OCI-LY3 (cell line): ENCODE measurements around the gene CTDSP1.
A peak's percentile ranks its signal among the peaks of the same experiment; 100 is the strongest.

Experiments
- H2AFZ ChIP-seq: fragments of 200-600, 300-600 bp; shearing (Covaris generic); 2 replicates; pipeline ENCODE4 v1.6.0; 2014; ENCODE audit warnings: antibody characterized with exemption, low read depth, low read length
- H3K27ac ChIP-seq: fragments of 200-600, 300-600 bp; sonication (generic); 2 replicates; pipeline ENCODE4 v1.5.1; 2014; ENCODE audit warnings: mild to moderate bottlenecking, low read length, moderate library complexity, mixed read lengths
- H3K27me3 ChIP-seq: fragments of 200-600, 300-600 bp; sonication (generic); 2 replicates; pipeline ENCODE4 v1.6.1; 2014; ENCODE audit warnings: low read depth, low read length, mixed read lengths
- H3K36me3 ChIP-seq: fragments of 200-600, 300-600 bp; sonication (generic); replicated peaks from 2 replicates; pipeline ENCODE3; 2014; ENCODE audit warnings: low read depth, low read length, mixed read lengths
- H3K4me1 ChIP-seq: fragments of 300-600, 200-600 bp; sonication (generic); 2 replicates; pipeline ENCODE4 v1.6.1; 2014; ENCODE audit warnings: low read length, mixed read lengths
- H3K4me2 ChIP-seq: fragments of 200-600, 300-600 bp; sonication (generic); 2 replicates; pipeline ENCODE4 v1.6.1; 2014; ENCODE audit warnings: low read length, mixed read lengths
- H3K4me3 ChIP-seq: fragments of 300-600, 200-600 bp; sonication (generic); 2 replicates; pipeline ENCODE4 v1.5.1; 2014; ENCODE audit warnings: antibody characterized with exemption, mild to moderate bottlenecking, low read length, moderate library complexity
- H3K79me2 ChIP-seq: fragments of 300-600, 200-600 bp; shearing (Covaris generic); 2 replicates; pipeline ENCODE4 v1.6.1; 2014; ENCODE audit warnings: mild to moderate bottlenecking, low read length, mixed read lengths
- H3K9ac ChIP-seq: fragments of 300-600, 200-600 bp; shearing (Covaris generic); 2 replicates; pipeline ENCODE4 v1.6.0; 2014; ENCODE audit warnings: mild to moderate bottlenecking, low read length, moderate library complexity
- H3K9me3 ChIP-seq: fragments of 200-600, 300-600 bp; shearing (Covaris generic); 2 replicates; pipeline ENCODE4 v1.6.1; 2014; ENCODE audit warnings: low read length, mixed read lengths; ENCODE audit not compliant: insufficient read depth
- H4K20me1 ChIP-seq: fragments of 200-600, 300-600 bp; sonication (generic); 2 replicates; pipeline ENCODE4 v1.6.1; 2016; ENCODE audit warnings: low read length, mixed read lengths; ENCODE audit not compliant: insufficient read depth
- CTCF ChIP-seq: fragments of 200-600, 300-600 bp; sonication (generic); IDR thresholded peaks from 2 replicates; pipeline ENCODE4 v1.5.1; 2014; ENCODE audit warnings: antibody characterized with exemption, low read length, low read depth
- EZH2phosphoT487 ChIP-seq: fragments of 200-600 bp; shearing (Covaris generic); IDR thresholded peaks from 2 replicates; pipeline ENCODE4 v1.6.1; 2018; ENCODE audit warnings: antibody characterized with exemption, mixed run types, low read depth

Gene CTDSP1

DNA sequence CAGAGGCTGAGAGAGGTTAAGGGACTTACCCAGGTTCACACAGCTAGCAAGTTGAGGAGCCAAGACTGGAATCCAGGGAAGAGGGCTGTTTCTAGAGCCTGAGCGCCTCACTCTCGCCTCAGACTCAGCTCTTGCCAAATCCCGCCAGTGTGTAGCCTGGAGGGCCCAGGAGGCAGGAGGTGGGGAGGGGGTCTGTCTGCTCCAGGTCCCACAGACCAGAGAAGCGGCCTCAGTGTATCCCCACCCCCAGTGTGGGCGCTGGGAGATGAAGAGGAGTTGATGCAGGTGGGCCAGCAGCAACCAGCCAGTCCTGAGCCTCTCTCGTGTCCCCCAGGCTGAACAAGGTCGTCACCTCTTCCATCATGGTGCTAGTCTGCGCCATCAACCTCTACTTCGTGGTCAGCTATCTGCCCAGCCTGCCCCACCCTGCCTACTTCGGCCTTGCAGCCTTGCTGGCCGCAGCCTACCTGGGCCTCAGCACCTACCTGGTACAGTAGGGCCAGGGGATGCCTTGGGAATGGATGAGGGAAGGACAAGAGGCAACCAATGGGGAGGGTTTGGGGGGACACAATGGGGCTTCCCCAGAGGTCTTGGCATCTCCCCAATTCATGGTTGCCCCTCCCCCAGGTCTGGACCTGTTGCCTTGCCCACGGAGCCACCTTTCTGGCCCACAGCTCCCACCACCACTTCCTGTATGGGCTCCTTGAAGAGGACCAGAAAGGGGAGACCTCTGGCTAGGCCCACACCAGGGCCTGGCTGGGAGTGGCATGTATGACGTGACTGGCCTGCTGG is 5.2 kb upstream of the CTDSP1 start:
- H4K20me1 ChIP-seq: no peaks in the 10 kb centered on the region
- H3K36me3 ChIP-seq: no peaks in the 10 kb centered on the region
- no peaks in the 10 kb centered on the region for H3K27me3 ChIP-seq
- H2AFZ ChIP-seq: no peak overlapping the region
- H3K9ac ChIP-seq: no peak overlapping the region
- peak overlapping the region; percentile 94; the same call in 1 of the 2 replicates for H3K4me2 ChIP-seq
- no peaks in the 10 kb centered on the region for H3K9me3 ChIP-seq
- no peaks in the 10 kb centered on the region for H3K79me2 ChIP-seq
- peaks cover 23% of the 10 kb centered on the region for H3K4me1 ChIP-seq
- TF ChIP-seq CTCF (no peak), EZH2phosphoT487 (no peak)
- no peak overlapping the region for H3K27ac ChIP-seq
- H3K4me3 ChIP-seq: no peak overlapping the region

- H3K4me2 ChIP-seq: peak overlapping the region; percentile 94
- H3K36me3 ChIP-seq: no peaks in the 10 kb centered on the region
- peaks cover 23% of the 10 kb centered on the region for H3K4me1 ChIP-seq
- H2AFZ ChIP-seq: no peak overlapping the region
- H3K9ac ChIP-seq: peak overlapping the region; percentile 90; the same call in 1 of the 2 replicates
- peaks cover 2% of the 10 kb centered on the region; the same call in 1 of the 2 replicates for H3K79me2 ChIP-seq
- H3K9me3 ChIP-seq: no peaks in the 10 kb centered on the region
- H4K20me1 ChIP-seq: no peaks in the 10 kb centered on the region
- H3K27ac ChIP-seq: no peak overlapping the region
- peak overlapping the region; percentile 94 for H3K4me3 ChIP-seq
- no peaks in the 10 kb centered on the region for H3K27me3 ChIP-seq
- TF ChIP-seq CTCF (no peak), EZH2phosphoT487 (no peak)
Measured at GRCh38 chr2:218395090-218395444, 4.6 kb upstream of the CTDSP1 start.

- Histone ChIP-seq H3K9me3 (no peaks in the 10 kb centered on the region), H2AFZ (peak overlapping the region; percentile 94), H3K4me3 (peak overlapping the region; percentile 94), H3K36me3 (no peaks in the 10 kb centered on the region), H3K27ac (peak overlapping the region; percentile 64), H3K4me2 (peak overlapping the region; percentile 94), H4K20me1 (no peaks in the 10 kb centered on the region), H3K27me3 (no peaks in the 10 kb centered on the region), H3K4me1 (peaks cover 23% of the 10 kb centered on the region), H3K79me2 (peaks cover 6% of the 10 kb centered on the region), H3K9ac (peak overlapping the region; percentile 90)
- TF ChIP-seq CTCF (no peak), EZH2phosphoT487 (no peak)
Measured at GRCh38 chr2:218395456-218395825, 4.2 kb upstream of the CTDSP1 start.

- Histone ChIP-seq H3K36me3 (no peaks in the 10 kb centered on the region), H3K4me1 (peaks cover 25% of the 10 kb centered on the region), H3K79me2 (peaks cover 11% of the 10 kb centered on the region), H3K27ac (peak overlapping the region; percentile 77), H3K9me3 (no peaks in the 10 kb centered on the region), H3K9ac (peak overlapping the region; percentile 90), H3K4me3 (peak overlapping the region; percentile 94), H4K20me1 (no peaks in the 10 kb centered on the region), H2AFZ (peak overlapping the region; percentile 94), H3K4me2 (peak overlapping the region; percentile 94), H3K27me3 (no peaks in the 10 kb centered on the region)
- TF ChIP-seq EZH2phosphoT487 (no peak), CTCF (peak; percentile 64)
Measured at GRCh38 chr2:218395826-218396687, 3.6 kb upstream of the CTDSP1 start.
